Heart left ventricle (tissue), 13 donors: ENCODE measurements around the gene ZNF148.

Experiments used
- CTCF ChIP-seq, 12 donors: fragments of 200-600 bp; sonication (generic) in 4 of 12; IDR thresholded peaks; one replicate each; pipeline versions ENCODE4 v1.5.0 to v1.8.0; 2018 to 2022; ENCODE audit warnings: antibody characterized with exemption in 12 of 12, mild to moderate bottlenecking in 5 of 12
- POLR2A ChIP-seq, 2 donors: fragments of 450-650 bp; IDR thresholded peaks; one replicate each; pipeline ENCODE4 v1.6.1; 2017; ENCODE audit warnings: antibody characterized with exemption in 2 of 2, mild to moderate bottlenecking in 2 of 2, moderate library complexity in 2 of 2
- donor health status: ischemic (EF 13 %, LVEDD 7.1; RV severe dilation, severe dysfunction).
- donor health status: DM: no; HTN: yes; CAD: no.
- donor health status: DM: no; HTN: no; CAD: no.
- donor health status: ischemic (EF 25% LVEDD 6.9; RV normal size, moderate dysfunction).
- donor health status: ischemic (EF 25% LVEDD 5.7; RV mildly dilated, moderate dysfunction).
- donor health status: ischemic (EF 35%, LVEDD 5.7; RV mildly dilated, moderate dysfunction).
- donor health status: nonischemic (EF 11% LVEDD 7.7; RV severe dilation, severe dysfunction).
- donor health status: DM: yes; HTN: yes; CAD: no.
- donor health status: PGD.
- donor health status: ischemic (EF 29% LVEDD 5.4; RV normal size, mild dysfunction).
- donor health status: nonischemic (EF 23%, LVEDD 6.1; RV moderate dilation, normal function).

GRCh38 chr3:125212091-125212508 lies 163.0 kb downstream of the ZNF148 start:
- no peak for TF ChIP-seq CTCF (IDR thresholded peaks at IDR 0.05)
- no peak for TF ChIP-seq POLR2A (IDR thresholded peaks at IDR 0.05)
